Measurements from ENCODE around the gene GAREM1. TPM values are rescaled to one million over a fixed set of nuclear protein-coding genes. Genes with fewer than 3 reads are reported as not detected.
"Not testable (repeated sequence)": the region's sequence is repeated elsewhere in the genome, so short reads cannot be mapped to it uniquely, and the experiment has no call there.

Gene GAREM1
- total RNA-seq, 1 donor from 2014 or later: 26.8 TPM

- no peak for DNase-seq (ENCODE audit: low spot score)
These were observed 101.7 kb downstream of the GAREM1 start for GRCh38 chr18:32368991-32369390.

- no peak for DNase-seq (ENCODE audit: low spot score)
These were observed 102.5 kb downstream of the GAREM1 start for GRCh38 chr18:32368170-32368569.

- DNase-seq (ENCODE audit: low spot score): no peak
These were observed 103.8 kb downstream of the GAREM1 start for GRCh38 chr18:32366586-32367538.

DNA sequence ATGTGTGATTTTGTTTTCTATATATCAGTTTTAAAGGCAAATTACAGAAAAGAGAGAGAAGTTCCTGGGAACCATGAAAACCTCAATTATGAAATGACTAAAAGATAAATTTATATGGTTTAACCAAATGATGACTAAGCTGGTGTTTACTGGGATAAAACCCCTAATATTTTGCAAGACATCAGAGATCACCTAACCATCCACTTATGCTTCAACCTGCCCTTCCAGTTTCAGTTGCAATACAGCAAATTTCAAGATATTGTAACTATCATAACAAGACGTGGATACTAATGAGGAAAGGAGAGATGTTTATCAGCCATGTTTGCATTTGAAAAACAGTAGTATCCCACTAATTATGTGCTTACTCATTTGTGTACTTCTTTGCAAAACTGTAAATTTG, 108.2 kb downstream of the GAREM1 start:
- no peak for DNase-seq (ENCODE audit: low spot score)

DNA sequence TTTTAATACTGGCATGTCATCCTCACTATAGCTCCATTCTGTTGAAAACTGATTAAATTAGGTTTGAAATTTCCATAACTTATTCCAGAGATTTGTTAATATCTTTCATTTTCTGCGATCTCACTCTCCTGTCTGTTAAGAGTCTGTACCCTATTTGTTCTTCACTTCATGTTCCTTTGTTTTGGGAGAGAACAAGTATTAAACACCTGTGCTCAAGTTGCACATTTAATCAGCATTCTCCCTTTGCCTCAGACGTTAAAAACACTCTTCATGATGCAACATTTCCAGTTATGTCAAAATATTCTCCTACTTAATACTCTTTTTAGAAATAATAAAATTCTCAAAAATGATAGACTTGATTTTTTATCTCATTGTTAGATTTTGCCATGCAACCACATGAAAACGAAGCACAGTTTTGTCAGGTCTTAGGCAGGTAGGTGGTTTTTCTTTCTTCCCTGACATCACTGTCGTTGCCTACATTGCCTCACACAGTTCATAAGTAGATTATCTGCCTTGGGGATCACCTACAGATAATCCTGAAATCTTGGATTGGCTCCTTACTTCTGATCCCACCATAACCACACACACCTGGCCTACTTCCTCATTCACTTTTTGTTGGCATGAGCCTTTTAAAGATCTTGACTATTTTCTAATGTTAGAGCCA, 109.9 kb downstream of the GAREM1 start:
- DNase-seq (ENCODE audit: low spot score): no peak

GRCh38 chr18:32358529-32358928, 112.2 kb downstream of the GAREM1 start:
- no peak for DNase-seq (ENCODE audit: low spot score)

GRCh38 chr18:32358075-32358474, 112.6 kb downstream of the GAREM1 start:
- no peak for DNase-seq (ENCODE audit: low spot score)

DNA sequence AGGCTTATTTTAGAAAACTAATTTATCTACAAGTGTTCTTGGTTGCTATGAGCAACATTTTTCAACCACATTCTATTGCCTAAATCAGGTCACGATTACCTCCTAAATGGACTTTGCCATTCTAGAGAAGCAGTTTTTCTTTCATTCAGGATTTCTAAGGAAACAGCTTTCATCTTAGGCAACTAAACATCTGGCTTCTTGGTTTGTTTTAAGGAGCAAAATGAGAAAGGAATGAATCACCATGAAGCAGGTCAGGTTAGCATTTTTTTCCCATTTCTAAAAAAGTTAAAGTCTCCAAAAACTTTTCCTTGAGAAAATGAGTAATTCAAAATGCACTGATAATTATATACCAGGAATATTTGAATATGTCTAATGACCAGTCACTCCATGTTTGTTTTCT, 114.8 kb downstream of the GAREM1 start:
- no peak for DNase-seq (ENCODE audit: low spot score)

DNA sequence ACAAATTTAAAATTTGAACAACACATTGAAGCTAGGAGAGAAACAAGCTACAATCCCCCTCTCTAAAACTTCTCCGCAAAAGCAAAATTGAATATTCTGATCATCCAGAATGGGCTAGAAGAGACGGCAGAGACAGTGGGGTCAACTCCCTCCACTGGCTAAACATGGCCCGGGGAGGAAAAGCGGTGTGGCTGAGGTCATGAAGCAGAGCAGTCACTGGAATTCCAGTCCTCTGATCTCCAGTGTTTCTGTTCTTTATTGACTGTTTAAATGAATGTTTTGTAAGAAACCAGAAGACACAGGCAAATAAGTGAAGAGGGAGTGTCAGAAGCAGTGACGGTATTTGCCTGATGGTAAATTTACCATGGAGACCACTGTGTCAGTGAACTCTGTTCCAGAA, 116.2 kb downstream of the GAREM1 start:
- no peak for DNase-seq (ENCODE audit: low spot score)

DNA sequence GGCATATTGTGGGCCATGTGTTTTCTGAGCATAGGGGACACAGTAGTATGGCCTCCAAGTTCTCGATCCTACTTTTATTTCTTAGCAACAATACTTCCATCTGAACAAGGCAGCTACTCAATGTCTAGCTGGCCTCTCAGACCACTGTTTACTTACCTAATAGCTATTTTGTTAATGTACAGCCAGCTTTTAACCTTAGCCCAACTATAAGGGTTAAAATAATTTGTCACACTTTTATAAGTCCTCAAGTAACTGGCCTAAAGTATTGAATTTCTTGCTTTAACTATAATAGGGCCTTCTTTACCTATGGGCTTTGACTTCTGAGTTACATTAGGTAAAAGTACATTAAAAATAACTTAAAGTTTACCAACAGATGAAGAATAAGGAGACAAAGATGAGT, 117.4 kb downstream of the GAREM1 start:
- no peak for DNase-seq (ENCODE audit: low spot score)

- no peak for DNase-seq (ENCODE audit: low spot score)
These were observed 119.7 kb downstream of the GAREM1 start for GRCh38 chr18:32351032-32351431.

- peak; percentile 77 for DNase-seq (ENCODE audit: low spot score)
These were observed 120.8 kb downstream of the GAREM1 start for GRCh38 chr18:32349728-32350395.

GRCh38 chr18:32346671-32347070, 124.0 kb downstream of the GAREM1 start:
- no peak for DNase-seq (ENCODE audit: low spot score)

- DNase-seq (ENCODE audit: low spot score): no peak
These were observed 127.0 kb downstream of the GAREM1 start for GRCh38 chr18:32343634-32344033.

- DNase-seq (ENCODE audit: low spot score): not testable (repeated sequence)
These were observed 129.6 kb downstream of the GAREM1 start for GRCh38 chr18:32341112-32341511.

- DNase-seq (ENCODE audit: low spot score): no peak
These were observed 131.6 kb downstream of the GAREM1 start for GRCh38 chr18:32339045-32339444.

- DNase-seq (ENCODE audit: low spot score): no peak
These were observed 132.9 kb downstream of the GAREM1 start for GRCh38 chr18:32337821-32338220.

- DNase-seq (ENCODE audit: low spot score): no peak
These were observed 133.3 kb downstream of the GAREM1 start for GRCh38 chr18:32337347-32337746.

DNA sequence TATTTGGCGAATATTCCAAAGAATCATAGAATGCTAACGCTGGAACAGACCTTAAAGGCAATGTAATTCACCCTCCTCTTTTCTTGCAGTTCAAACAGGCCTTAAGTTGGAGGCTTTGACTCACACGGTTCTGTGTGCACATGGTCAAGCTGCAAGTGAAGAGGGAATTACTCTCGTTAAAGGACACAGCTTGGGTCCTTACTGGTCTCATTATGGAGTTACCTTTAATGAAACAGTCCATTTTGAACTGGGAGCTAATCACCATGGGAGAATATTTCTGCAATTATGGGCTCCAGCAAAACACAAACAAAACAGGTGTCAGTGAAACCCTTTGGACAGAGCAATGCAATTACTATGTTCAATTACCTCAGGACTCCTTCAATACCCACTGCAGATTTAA, 135.5 kb downstream of the GAREM1 start:
- DNase-seq (ENCODE audit: low spot score): no peak

DNA sequence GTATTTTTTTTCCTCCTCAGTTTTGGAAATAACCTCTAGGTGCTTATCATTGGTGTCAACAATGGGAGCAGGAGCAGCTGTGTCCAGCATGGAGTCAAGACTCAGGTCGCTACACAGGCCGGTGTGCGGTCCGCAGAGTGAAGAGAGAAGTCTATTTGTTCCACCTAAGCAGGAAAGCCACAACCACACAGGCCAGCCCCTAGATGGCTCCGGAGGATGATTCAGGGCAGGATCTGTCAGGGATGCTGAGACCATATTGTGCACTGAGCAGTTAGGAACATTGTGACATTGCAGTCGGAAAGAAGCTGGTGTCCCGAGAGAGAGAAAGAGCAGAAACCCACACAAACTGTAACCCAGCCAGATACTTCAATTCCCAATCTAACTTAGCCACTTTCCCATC, 136.9 kb downstream of the GAREM1 start:
- no peak for DNase-seq (ENCODE audit: low spot score)

- no peak for DNase-seq (ENCODE audit: low spot score)
These were observed 138.0 kb downstream of the GAREM1 start for GRCh38 chr18:32332708-32333107.

DNA sequence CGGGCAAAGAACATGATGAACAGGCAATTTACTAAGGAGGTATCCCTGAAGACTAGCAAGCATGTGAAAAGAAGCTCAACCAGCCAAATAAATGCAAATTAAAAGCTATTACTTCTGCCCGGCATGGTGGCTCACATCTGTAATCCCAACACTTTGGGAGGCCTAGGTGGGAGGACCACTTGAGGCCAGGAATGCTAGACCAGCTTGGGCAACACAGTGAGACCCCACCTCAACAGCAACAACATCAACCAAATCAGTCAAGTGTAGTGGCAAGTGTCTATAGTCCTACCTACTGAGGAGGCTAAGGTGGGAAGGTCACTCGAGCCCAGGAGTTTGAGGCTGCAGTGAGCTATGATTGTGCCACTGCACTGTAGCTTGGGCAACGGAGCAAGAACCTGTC, 141.7 kb downstream of the GAREM1 start:
- no peak for DNase-seq (ENCODE audit: low spot score)

GRCh38 chr18:32328379-32328778, 142.3 kb downstream of the GAREM1 start:
- DNase-seq (ENCODE audit: low spot score): no peak
